DMS114 treated with DMSO at 0.1 percent for 48 hours (cell line): ENCODE results near the gene THRB.
"Not testable (repeated sequence)": the region's sequence is repeated elsewhere in the genome, so short reads cannot be mapped to it uniquely, and the experiment has no call there.

Source experiments
- DNase-seq: peaks from one replicate; lab custom pipeline; 2025; ENCODE audit not compliant: unreplicated experiment; lab: John Stamatoyannopoulos, UW

Gene THRB

GRCh38 chr3:24450160-24450907 lies 44.3 kb downstream of the THRB start:
- no peak for DNase-seq

DNA sequence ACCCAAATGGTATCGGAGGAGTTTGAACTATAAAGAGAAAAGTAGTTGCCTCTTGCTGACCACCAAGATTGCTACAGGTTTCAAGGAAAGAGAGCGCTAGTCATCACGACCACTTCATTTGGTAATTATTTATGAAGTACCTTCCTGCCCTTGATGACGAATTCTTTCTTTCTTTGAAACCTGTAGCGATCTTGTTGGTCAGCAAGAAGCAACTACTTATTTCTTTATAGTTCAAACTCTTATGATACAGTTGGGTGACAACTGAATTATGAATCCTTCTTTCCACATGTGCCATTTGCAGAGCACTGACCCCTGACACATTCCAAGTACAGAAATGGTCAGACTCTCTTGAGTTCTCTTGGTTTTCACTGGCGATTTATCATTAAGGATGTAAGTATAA lies 46.8 kb downstream of the THRB start:
- no peak for DNase-seq

DNA sequence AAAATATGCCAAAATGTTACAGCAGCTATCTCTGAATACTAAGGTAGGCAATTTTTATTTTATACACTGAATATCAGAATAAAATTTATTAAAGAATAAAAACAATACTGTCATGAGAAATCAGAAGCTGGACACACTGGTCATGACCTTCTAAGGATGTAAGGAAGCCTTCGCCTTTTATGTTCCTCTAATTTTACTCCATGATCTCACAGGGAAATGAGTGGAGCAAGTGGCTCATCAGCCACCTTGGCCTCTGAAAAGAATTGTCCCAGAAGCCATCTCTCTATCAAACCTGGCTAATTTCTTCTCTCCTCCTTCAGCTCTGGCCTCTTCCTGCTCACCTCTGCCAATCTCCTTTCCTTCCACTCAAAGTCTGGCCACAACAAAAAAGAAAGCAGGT lies 48.6 kb downstream of the THRB start:
- no peak for DNase-seq

GRCh38 chr3:24443476-24443875 lies 51.2 kb downstream of the THRB start:
- DNase-seq: no peak

GRCh38 chr3:24440760-24441464 lies 53.7 kb downstream of the THRB start:
- no peak for DNase-seq

DNA sequence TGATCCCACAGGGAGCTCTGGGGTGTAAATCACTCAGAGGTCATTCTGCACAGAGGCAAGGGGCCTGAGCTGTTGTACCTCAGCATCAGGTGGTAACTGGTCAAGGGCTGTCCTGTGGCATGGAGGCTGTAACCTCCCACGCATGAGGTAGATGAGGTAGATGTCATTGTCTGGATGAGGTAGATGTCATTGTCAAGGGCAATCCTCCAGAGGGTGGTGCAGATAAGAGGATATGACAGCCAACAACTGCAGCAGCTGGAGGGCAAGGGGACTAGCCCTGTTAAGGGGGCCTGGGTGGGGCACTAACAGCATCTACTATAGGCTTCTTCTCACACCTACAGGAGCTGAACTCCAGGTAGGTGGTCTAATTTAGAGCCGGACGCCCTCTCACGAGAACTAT lies 55.6 kb downstream of the THRB start:
- DNase-seq: no peak

- no peak for DNase-seq
Measured at GRCh38 chr3:24437326-24437725, 57.3 kb downstream of the THRB start.

DNA sequence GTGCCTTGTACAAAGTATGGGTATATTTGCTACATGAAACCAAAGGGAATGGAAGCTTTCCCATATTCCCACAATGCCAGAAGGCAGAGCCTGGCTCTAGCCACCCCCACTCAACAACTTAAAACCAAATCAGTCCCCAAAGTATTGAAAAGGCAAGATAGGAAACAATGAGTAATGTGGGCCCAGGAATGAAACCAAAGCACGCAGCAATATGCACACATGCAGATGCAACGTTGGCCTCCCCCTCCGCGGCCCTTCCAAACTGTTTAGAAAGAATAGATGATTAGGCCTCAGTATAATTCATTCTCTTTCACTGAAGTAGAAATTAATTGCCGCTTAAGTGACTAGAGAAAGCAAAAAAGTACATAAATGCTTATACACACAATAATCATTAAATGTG lies 59.1 kb downstream of the THRB start:
- DNase-seq: no peak

DNA sequence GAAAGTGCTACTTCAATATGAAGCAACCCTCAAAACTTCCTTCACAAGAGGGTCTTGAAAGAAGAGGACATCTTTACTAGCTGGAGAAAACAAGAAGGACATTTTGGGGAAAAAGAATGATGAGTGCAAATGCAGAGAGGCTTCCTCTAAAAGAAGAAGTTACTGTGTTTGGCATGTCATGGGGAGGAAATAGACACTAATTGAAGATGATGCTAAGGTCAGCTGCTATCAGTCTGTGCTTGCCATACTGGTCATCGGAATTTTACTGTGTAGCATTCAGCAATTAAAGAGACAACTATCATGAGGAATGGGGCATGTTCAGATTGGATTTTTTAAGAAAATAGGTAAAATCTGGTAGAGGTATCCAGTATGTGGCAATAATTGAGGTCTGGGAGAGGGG lies 60.0 kb downstream of the THRB start:
- no peak for DNase-seq

DNA sequence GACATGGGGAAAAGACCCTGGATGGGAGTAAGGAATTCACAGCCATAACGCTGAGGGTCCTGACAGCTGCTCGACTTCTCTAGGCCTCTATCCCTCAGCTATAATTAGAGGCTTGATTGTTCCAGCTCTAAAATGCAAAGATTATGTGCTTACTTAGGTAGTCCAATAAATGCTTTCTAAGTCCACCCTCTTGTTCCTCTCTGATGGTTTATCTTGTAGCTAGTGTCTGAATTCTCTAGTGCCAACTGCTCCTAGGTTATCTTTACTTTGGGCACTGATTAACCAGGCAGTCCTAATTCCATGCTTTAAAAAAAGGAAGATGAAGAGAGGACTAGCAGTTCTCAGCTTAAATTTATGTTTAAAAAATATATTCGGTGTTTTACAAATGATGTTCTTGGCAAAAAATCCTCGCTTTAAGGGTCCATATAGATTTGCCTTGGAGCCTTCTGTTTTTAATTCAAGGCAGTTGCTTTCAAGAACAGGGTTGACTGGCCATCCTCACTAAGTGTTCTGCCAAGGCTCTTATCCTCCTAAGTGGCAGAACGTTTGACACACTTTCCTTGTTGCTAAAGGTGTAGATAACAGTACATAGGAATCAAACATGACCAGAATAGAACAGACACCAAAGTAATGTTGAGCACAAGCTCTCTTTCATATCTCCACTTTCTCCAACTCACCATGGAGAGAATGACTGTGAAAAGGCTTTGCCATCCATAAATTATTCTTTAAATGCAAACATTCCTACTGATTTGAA lies 60.6 kb downstream of the THRB start:
- no peak for DNase-seq

DNA sequence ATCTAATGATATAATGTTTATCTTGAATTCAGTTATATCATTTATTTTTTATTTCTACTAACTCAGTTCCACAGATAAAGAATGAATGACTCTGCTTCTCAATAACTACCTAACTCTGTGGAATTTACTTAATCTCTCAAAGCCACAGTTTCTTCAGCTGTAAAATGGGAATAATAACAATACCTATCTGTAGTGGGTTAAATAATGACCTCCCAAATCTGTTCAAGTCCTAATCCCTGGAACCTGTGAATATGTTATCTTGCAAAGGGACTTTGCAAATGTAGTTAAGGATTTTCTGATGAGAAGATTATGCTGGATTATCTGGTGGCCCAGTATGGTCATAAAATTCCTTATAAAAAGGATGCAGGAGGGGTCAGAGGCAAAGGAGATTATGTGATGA lies 61.7 kb downstream of the THRB start:
- no peak for DNase-seq

GRCh38 chr3:24428481-24428880 lies 66.2 kb downstream of the THRB start:
- no peak for DNase-seq

- DNase-seq: no peak
Measured at GRCh38 chr3:24426896-24427295, 67.8 kb downstream of the THRB start.

GRCh38 chr3:24420829-24421228 lies 73.8 kb downstream of the THRB start:
- not testable (repeated sequence) for DNase-seq

DNA sequence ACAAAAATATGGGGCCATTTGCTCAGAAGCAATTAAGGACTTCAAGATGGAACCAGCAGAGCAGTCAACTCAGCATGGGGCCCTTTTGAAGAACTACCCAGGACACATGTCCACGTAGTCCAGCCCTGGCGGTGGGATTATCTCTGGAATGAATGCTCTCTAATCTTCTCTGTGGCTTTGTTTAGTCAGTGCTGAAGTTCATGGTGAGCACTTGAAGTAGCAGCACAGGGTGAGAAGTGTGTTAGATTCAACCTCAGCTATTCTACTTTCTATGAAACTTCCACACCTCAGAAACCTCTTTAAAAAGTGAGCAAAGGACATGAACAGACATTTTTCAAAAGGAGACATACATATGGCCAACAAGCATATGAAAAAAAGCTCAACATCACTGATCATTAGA lies 74.4 kb downstream of the THRB start:
- DNase-seq: no peak

- no peak for DNase-seq
Measured at GRCh38 chr3:24419067-24419791, 75.4 kb downstream of the THRB start.

DNA sequence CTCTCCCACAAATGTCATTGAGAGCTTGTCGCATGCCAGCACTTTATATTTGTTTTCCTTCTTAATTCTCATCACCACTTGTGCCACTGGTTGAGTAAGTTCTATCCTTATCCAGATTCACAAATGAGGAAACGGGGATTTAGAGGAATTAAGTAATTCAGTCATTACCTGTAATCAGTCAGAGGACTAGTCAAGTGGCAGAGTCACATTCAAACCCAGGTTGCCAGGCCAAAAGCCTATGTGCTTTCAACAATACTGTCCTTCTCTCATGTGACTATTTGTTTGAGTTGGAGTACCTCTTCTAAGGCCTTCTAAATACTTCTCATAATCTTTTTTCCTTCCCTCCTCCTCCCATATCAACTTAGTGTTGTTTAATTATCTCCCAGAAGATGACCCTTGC lies 76.9 kb downstream of the THRB start:
- no peak for DNase-seq

DNA sequence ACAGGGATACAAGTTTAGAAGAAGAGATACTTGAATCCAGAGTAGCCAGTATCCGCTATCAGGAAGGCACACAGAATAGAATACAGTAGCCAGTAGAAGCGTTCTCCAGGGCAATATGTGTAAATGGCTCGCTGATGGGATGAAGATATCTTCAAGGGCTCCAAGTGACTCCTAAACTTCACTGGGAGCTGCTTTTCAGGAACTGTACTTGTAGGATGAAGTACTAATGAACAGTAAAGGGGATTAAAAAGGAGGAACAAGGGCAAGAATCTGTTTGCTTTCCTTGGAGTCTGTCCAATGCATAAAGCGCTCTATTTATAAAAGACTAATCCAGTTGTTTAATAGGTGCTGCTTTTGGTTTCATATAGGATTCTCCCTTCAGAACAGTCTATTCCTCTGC lies 78.4 kb downstream of the THRB start:
- no peak for DNase-seq

DNA sequence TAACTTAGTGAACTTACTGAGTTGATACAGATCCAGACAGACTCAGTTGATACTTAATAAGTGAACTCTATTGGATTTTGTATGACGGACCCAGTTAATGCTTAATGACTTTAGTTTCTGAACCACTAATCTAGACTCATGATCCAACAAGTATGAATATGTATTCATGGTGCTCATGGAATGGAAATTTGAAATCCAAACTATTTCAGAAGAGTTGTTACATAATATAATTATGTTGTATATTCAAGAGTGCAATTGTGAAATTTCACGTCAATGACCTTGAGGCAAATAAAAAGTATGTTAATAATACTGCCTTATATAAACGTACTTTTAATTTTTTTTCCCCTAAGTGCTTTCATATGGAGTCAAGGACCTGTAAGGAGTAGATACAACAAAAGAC lies 78.8 kb downstream of the THRB start:
- no peak for DNase-seq

DNA sequence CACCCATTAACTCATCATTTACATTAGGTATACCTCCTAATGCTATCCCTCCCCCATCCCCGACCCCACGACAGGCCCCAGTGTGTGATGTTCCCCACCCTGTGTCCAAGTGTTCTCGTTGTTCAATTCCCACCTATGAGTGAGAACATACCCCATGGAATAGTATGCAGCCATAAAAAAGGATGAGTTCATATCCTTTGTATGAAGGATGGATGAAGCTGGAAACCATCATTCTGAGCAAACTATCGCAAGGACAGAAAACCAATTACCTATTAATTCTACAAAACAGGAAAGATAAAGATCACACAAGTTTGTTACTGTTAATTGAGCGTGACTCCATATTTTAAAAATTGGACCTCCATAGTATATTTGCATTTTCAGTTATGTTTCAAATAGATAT lies 81.0 kb downstream of the THRB start:
- not testable (repeated sequence) for DNase-seq

- DNase-seq: no peak
Measured at GRCh38 chr3:24410860-24411259, 83.8 kb downstream of the THRB start.
